ENCODE measurements around the gene BCAR3.
"Not testable (repeated sequence)": the region's sequence is repeated elsewhere in the genome, so short reads cannot be mapped to it uniquely, and the experiment has no call there.

Gene BCAR3

GRCh38 chr1:93687542-93687941 is 5.9 kb upstream of the BCAR3 start:
- DNase-seq = no peak

- no peak for DNase-seq
Measured at GRCh38 chr1:93686504-93687250, 5.0 kb upstream of the BCAR3 start.

- DNase-seq = no peak
Measured at GRCh38 chr1:93685918-93686317, 4.3 kb upstream of the BCAR3 start.

- no peak for DNase-seq
Measured at GRCh38 chr1:93683234-93683633, 1.6 kb upstream of the BCAR3 start.

- DNase-seq = no peak
Measured at GRCh38 chr1:93681989-93682412, 364 bp upstream of the BCAR3 start.

- peak; percentile 91 for DNase-seq
Measured at GRCh38 chr1:93680420-93681100, 1.1 kb downstream of the BCAR3 start.

GRCh38 chr1:93680076-93680419 is 1.6 kb downstream of the BCAR3 start:
- DNase-seq = peak; percentile 72

- DNase-seq = no peak
Measured at GRCh38 chr1:93679546-93679945, 2.1 kb downstream of the BCAR3 start.

- DNase-seq = no peak
Measured at GRCh38 chr1:93678946-93679480, 2.6 kb downstream of the BCAR3 start.

GRCh38 chr1:93678491-93678890 is 3.1 kb downstream of the BCAR3 start:
- no peak for DNase-seq

GRCh38 chr1:93677729-93678128 is 3.9 kb downstream of the BCAR3 start:
- no peak for DNase-seq

GRCh38 chr1:93676427-93676826 is 5.2 kb downstream of the BCAR3 start:
- DNase-seq = no peak

GRCh38 chr1:93675931-93676330 is 5.7 kb downstream of the BCAR3 start:
- DNase-seq = no peak

- no peak for DNase-seq
Measured at GRCh38 chr1:93675271-93675670, 6.4 kb downstream of the BCAR3 start.

- not testable (repeated sequence) for DNase-seq
Measured at GRCh38 chr1:93674071-93674470, 7.6 kb downstream of the BCAR3 start.

- DNase-seq = no peak
Measured at GRCh38 chr1:93673163-93673829, 8.3 kb downstream of the BCAR3 start.

GRCh38 chr1:93672477-93673162 is 9.0 kb downstream of the BCAR3 start:
- no peak for DNase-seq

- peak; percentile 77 for DNase-seq
Measured at GRCh38 chr1:93672069-93672468, 9.6 kb downstream of the BCAR3 start.

- no peak for DNase-seq
Measured at GRCh38 chr1:93671099-93671621, 10.5 kb downstream of the BCAR3 start.

GRCh38 chr1:93670141-93670540 is 11.5 kb downstream of the BCAR3 start:
- DNase-seq = peak; percentile 78

GRCh38 chr1:93669369-93669768 is 12.3 kb downstream of the BCAR3 start:
- no peak for DNase-seq

GRCh38 chr1:93668951-93669350 is 12.7 kb downstream of the BCAR3 start:
- DNase-seq = no peak

GRCh38 chr1:93668121-93668520 is 13.5 kb downstream of the BCAR3 start:
- DNase-seq = peak; percentile 55

Measured in fibroblast of skin of right quadriceps (primary cell).